ENCODE results near the gene CCDC177. TPM values are rescaled to one million over a fixed set of nuclear protein-coding genes. Genes with fewer than 3 reads are reported as not detected.
A peak's percentile ranks its signal among the peaks of the same experiment; 100 is the strongest.

The CCDC177 gene
- total and polyA plus RNA-seq, 9 of the 15 experiments (the other 6 are each of a cell fraction or from before 2014, with no cell fraction given): not detected

DNA sequence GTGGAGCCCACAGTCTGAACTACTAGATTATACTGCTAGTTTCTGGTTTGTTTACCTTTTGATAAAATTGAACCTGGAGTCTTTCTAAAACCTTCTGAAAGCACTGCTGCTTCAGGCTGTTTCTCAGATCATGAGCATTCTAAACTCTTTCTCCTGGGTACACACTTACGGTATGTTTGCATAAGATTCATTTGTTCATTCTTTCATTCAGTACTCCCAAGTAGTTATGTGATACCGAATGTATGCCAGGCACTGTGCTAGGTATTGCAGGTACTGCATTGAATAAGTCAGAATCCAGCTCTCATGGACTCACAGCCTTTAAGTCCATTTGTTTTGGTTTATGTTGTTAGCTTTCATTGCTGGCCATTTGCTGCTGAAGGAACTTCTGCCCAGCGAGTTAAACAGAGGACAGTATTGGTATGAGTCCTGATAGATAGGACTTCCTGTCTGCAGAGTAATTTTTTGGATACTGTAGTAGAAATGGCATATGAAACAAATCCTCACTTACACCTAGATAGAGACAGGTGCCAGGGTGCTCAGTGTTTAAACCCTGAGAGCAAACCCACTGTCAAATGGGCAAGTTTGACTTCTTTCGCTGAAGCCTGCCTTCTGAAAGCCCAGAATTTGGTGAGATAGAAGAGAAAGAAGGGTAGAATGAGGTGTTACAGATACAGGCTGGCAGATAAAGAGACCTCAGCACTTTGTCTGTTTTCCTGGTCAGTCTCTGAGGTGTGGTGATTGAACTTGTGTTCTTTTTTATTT is 38.8 kb upstream of the CCDC177 start:
- no TSS peak for BruUV-seq (replicated peaks)
- no peak overlapping the region for H2AFZ ChIP-seq (ENCODE audit: low read depth, low read length)
- intact Hi-C loops (cut with micrococcal nuclease) (loop anchor here (5.0 kb wide), 1 partner anchor 84 kb away; no protein-coding TSS in a partner anchor), in situ Hi-C loops (cut with MboI) (no loop called here)
- H3K9ac ChIP-seq (ENCODE audit: insufficient read depth in 1 of 2, low read depth in 2 of 2, low read length in 2 of 2): peak overlapping the region in 1 of 2 experiments; percentile 67; a peak in 3 of 4 replicates
- FAIRE-seq (no peak), ATAC-seq (no peak), DNase-seq (ENCODE audit: extremely low read depth in 1 of 4, low spot score in 3 of 4) (no peak)
- no peaks in the 10 kb centered on the region for H3K27me3 ChIP-seq (ENCODE audit: control insufficient read depth in 2 of 2, insufficient read depth in 2 of 2, low read length in 2 of 2)
- no peaks in the 10 kb centered on the region for H3K9me3 ChIP-seq (replicated peaks; ENCODE audit: control insufficient read depth, insufficient read depth, low read depth, low read length)
- peaks cover 22 to 57% of the 10 kb centered on the region in 2 experiments for H3K4me1 ChIP-seq (replicated peaks in 1 of 2; ENCODE audit: control insufficient read depth in 2 of 2, insufficient read depth in 2 of 2, low read length in 2 of 2)
- H3K4me3 ChIP-seq: peak overlapping the region; percentile 74
- 0 out of 2 replicates have a peak, but pooled peaks cover 2% of the 10 kb centered on the region for H4K20me1 ChIP-seq (replicated peaks; ENCODE audit: control insufficient read depth, insufficient read depth, low read length)
- WGBS (ENCODE audit: insufficient coverage, low coverage, missing lambda C conversion rate): 23% methylated on average over 4 of the region's 4 CpGs
- H3K36me3 ChIP-seq (ENCODE audit: control insufficient read depth, insufficient read depth, low read length): peaks cover 32% of the 10 kb centered on the region; the same call in 2 of the 3 replicates
- H3K9me1 ChIP-seq (ENCODE audit: control insufficient read depth, insufficient read depth, low read length): no peaks in the 10 kb centered on the region
- H3K4me2 ChIP-seq (ENCODE audit: insufficient read depth, low read length): peak overlapping the region; percentile 88
- POLR2A ChIA-PET: interaction anchor here (0.7 to 1.3 kb wide), 3 partner anchors 10 to 318 kb away, joined by 3 read pairs; partner anchors contain the start of gene SRSF5
- CTCF ChIA-PET (ENCODE audit: low intra/inter-chr PET ratio): no interaction called here
- H3K27ac ChIP-seq (ENCODE audit: extremely low read depth, low read depth, low read length): peak overlapping the region; percentile 77; the same call in 2 of the 3 replicates
- peaks cover 72% of the 10 kb centered on the region for H3K79me2 ChIP-seq (ENCODE audit: control insufficient read depth, insufficient read depth, low read length)
- no peak for TF ChIP-seq XRCC3 (IDR thresholded peaks at IDR 0.05)
- TF ChIP-seq FOS (IDR thresholded peaks at IDR 0.05; ENCODE audit: extremely low read depth, insufficient read length): no peak
- TF ChIP-seq, protein P1, sequence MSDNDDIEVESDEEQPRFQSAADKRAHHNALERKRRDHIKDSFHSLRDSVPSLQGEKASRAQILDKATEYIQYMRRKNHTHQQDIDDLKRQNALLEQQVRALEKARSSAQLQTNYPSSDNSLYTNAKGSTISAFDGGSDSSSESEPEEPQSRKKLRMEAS (CRISPR knock-in tag; IDR thresholded peaks at IDR 0.05): no peak
- TF ChIP-seq, protein P2, sequence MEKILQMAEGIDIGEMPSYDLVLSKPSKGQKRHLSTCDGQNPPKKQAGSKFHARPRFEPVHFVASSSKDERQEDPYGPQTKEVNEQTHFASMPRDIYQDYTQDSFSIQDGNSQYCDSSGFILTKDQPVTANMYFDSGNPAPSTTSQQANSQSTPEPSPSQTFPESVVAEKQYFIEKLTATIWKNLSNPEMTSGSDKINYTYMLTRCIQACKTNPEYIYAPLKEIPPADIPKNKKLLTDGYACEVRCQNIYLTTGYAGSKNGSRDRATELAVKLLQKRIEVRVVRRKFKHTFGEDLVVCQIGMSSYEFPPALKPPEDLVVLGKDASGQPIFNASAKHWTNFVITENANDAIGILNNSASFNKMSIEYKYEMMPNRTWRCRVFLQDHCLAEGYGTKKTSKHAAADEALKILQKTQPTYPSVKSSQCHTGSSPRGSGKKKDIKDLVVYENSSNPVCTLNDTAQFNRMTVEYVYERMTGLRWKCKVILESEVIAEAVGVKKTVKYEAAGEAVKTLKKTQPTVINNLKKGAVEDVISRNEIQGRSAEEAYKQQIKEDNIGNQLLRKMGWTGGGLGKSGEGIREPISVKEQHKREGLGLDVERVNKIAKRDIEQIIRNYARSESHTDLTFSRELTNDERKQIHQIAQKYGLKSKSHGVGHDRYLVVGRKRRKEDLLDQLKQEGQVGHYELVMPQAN (IDR thresholded peaks at IDR 0.05; ENCODE audit: borderline replicate concordance): no peak
- TF ChIP-seq PHTF2 (CRISPR knock-in tag; IDR thresholded peaks at IDR 0.05): no peak
- no peak for TF ChIP-seq BRD9 (IDR thresholded peaks at IDR 0.05; ENCODE audit: low read depth, partially characterized antibody)
- TF ChIP-seq C11orf30 (IDR thresholded peaks at IDR 0.05; ENCODE audit: low read depth): 0 out of 2 replicates have a peak, but pooled peaks have one; percentile 13
- TF ChIP-seq, protein P3, sequence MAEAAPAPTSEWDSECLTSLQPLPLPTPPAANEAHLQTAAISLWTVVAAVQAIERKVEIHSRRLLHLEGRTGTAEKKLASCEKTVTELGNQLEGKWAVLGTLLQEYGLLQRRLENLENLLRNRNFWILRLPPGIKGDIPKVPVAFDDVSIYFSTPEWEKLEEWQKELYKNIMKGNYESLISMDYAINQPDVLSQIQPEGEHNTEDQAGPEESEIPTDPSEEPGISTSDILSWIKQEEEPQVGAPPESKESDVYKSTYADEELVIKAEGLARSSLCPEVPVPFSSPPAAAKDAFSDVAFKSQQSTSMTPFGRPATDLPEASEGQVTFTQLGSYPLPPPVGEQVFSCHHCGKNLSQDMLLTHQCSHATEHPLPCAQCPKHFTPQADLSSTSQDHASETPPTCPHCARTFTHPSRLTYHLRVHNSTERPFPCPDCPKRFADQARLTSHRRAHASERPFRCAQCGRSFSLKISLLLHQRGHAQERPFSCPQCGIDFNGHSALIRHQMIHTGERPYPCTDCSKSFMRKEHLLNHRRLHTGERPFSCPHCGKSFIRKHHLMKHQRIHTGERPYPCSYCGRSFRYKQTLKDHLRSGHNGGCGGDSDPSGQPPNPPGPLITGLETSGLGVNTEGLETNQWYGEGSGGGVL (CRISPR knock-in tag; IDR thresholded peaks at IDR 0.05): no peak
- 0 out of 2 replicates have a peak, but pooled peaks have one; percentile 22 for TF ChIP-seq ETV1 (tag; conservative IDR thresholded peaks at IDR 0.05; ENCODE audit: low read depth)
- TF ChIP-seq, protein P4, sequence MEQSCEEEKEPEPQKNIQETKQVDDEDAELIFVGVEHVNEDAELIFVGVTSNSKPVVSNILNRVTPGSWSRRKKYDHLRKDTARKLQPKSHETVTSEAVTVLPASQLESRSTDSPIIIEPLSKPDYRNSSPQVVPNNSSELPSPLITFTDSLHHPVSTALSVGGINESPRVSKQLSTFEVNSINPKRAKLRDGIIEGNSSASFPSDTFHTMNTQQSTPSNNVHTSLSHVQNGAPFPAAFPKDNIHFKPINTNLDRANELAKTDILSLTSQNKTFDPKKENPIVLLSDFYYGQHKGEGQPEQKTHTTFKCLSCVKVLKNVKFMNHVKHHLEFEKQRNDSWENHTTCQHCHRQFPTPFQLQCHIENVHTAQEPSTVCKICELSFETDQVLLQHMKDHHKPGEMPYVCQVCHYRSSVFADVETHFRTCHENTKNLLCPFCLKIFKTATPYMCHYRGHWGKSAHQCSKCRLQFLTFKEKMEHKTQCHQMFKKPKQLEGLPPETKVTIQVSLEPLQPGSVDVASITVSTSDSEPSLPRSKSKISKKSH (CRISPR knock-in tag; IDR thresholded peaks at IDR 0.05): no peak
- no peak for TF ChIP-seq SPI1 (IDR thresholded peaks at IDR 0.05; ENCODE audit: borderline replicate concordance, low read depth, low read length)
- TF ChIP-seq RFX7 (CRISPR knock-in tag; IDR thresholded peaks at IDR 0.05): no peak
- no peak for TF ChIP-seq MECOM (CRISPR knock-in tag; IDR thresholded peaks at IDR 0.05)
